CD8-positive, alpha-beta memory T cell (primary cell): ENCODE measurements around the gene C1orf198. TPM values are rescaled to one million over a fixed set of nuclear protein-coding genes. Genes with fewer than 3 reads are reported as not detected.

Experiments used
- CTCF ChIA-PET: fragments of 350-600 bp; sonication (Branson Sonifier 250); formaldehyde crosslinking; loops from one replicate; lab custom pipeline; 2021; ENCODE audit warnings: antibody characterized with exemption; lab: Charles Lee
- POLR2A ChIA-PET: fragments of 350-600 bp; sonication (Branson Sonifier 250); formaldehyde crosslinking; loops from one replicate; lab custom pipeline; 2021; ENCODE audit warnings: antibody characterized with exemption; lab: Charles Lee
- DNase-seq, 5 donors: peaks; one replicate each; pipeline versions ENCODE4 v3.0.0 to v3.0.0-alpha.2; 2020 to 2022; ENCODE audit warnings: mixed read lengths in 1 of 5
- H3K27ac ChIP-seq: one replicate; pipeline ENCODE4 v1.7.0; 2013; ENCODE audit warnings: low read depth, mild to moderate bottlenecking, low read length, moderate library complexity
- H3K27me3 ChIP-seq: 2 replicates; pipeline ENCODE4 v1.7.0; 2013; ENCODE audit warnings: low read length, mild to moderate bottlenecking; ENCODE audit not compliant: insufficient read depth, poor library complexity, severe bottlenecking
- H3K36me3 ChIP-seq: 2 replicates; pipeline ENCODE4 v1.7.0; 2013; ENCODE audit warnings: mild to moderate bottlenecking, low read length, moderate library complexity; ENCODE audit not compliant: insufficient read depth
- H3K4me1 ChIP-seq: 2 replicates; pipeline ENCODE4 v1.7.0; 2013; ENCODE audit warnings: mild to moderate bottlenecking, low read length, moderate library complexity; ENCODE audit not compliant: insufficient read depth
- H3K4me3 ChIP-seq: 2 replicates; pipeline ENCODE4 v1.7.0; 2013; ENCODE audit warnings: mild to moderate bottlenecking, low read length
- H3K9me3 ChIP-seq: 2 replicates; pipeline ENCODE4 v1.7.0; 2013; ENCODE audit warnings: mild to moderate bottlenecking, low read length
- H3K27ac Mint-ChIP-seq, 8 donors: one replicate each; pipeline ENCODE4 v1.8.0; 2020 to 2021; ENCODE audit warnings: mixed read lengths in 8 of 8, mild to moderate bottlenecking in 6 of 8, inconsistent platforms in 3 of 8, moderate library complexity in 3 of 8
- H3K27me3 Mint-ChIP-seq, 2 donors: one replicate each; pipeline ENCODE4 v1.8.0; 2020 to 2021; ENCODE audit warnings: mixed read lengths in 2 of 2, mild to moderate bottlenecking in 1 of 2, moderate library complexity in 1 of 2
- H3K36me3 Mint-ChIP-seq, 3 donors: one replicate each; pipeline ENCODE4 v1.8.0; 2020 to 2021; ENCODE audit warnings: mixed read lengths in 3 of 3, inconsistent platforms in 1 of 3, mild to moderate bottlenecking in 1 of 3
- H3K4me1 Mint-ChIP-seq, 3 donors: one replicate each; pipeline ENCODE4 v1.8.0; 2020 to 2021; ENCODE audit warnings: mixed read lengths in 3 of 3, inconsistent platforms in 1 of 3, mild to moderate bottlenecking in 1 of 3
- H3K4me3 Mint-ChIP-seq, 7 donors: one replicate each; pipeline ENCODE4 v1.8.0; 2020 to 2021; ENCODE audit warnings: mixed read lengths in 7 of 7, mild to moderate bottlenecking in 6 of 7, moderate library complexity in 4 of 7, inconsistent platforms in 2 of 7
- H3K9me3 Mint-ChIP-seq, 5 donors: one replicate each; pipeline ENCODE4 v1.8.0; 2020 to 2022; ENCODE audit warnings: mixed read lengths in 5 of 5, mild to moderate bottlenecking in 3 of 5, moderate library complexity in 2 of 5, inconsistent platforms in 1 of 5
- polyA plus RNA-seq: library from polyadenylated mRNA; unstranded; fragments of 300-500 nt; fragmentation: Illumina TruSeq; gene quantifications from one replicate; pipeline ENCODE4 v1.2.3, GENCODE V29; 2021
- total RNA-seq, 2 experiments: library from RNA; stranded (reverse); gene quantifications; one replicate each; pipeline ENCODE4 v1.2.3, GENCODE V29; 2021

C1orf198 gene
- total and polyA plus RNA-seq, 3 experiments from 2014 or later = 5.7 to 7.2 (median 5.9) TPM

- DNase-seq = no peak
- Mint-ChIP-seq H3K27ac (no peak overlapping the region), H3K27me3 (peaks cover 1 to 12% of the 10 kb centered on the region in 2 donors), H3K4me3 (no peak overlapping the region), H3K4me1 (no peaks in the 10 kb centered on the region), H3K36me3 (peaks cover 0 to 4% (median 0%) of the 10 kb centered on the region in 3 donors), H3K9me3 (peaks cover 14 to 19% (median 15%) of the 10 kb centered on the region in 5 donors)
- ChIA-PET POLR2A (no interaction called here), CTCF (no interaction called here)
- H3K4me1 ChIP-seq = no peaks in the 10 kb centered on the region
- no peaks in the 10 kb centered on the region for H3K27me3 ChIP-seq
- no peaks in the 10 kb centered on the region for H3K36me3 ChIP-seq
- H3K27ac ChIP-seq = no peak overlapping the region
- H3K9me3 ChIP-seq = peaks cover 9% of the 10 kb centered on the region
- no peak overlapping the region for H3K4me3 ChIP-seq
These were observed 59.9 kb downstream of the C1orf198 start for GRCh38 chr1:230808281-230808872.

DNA sequence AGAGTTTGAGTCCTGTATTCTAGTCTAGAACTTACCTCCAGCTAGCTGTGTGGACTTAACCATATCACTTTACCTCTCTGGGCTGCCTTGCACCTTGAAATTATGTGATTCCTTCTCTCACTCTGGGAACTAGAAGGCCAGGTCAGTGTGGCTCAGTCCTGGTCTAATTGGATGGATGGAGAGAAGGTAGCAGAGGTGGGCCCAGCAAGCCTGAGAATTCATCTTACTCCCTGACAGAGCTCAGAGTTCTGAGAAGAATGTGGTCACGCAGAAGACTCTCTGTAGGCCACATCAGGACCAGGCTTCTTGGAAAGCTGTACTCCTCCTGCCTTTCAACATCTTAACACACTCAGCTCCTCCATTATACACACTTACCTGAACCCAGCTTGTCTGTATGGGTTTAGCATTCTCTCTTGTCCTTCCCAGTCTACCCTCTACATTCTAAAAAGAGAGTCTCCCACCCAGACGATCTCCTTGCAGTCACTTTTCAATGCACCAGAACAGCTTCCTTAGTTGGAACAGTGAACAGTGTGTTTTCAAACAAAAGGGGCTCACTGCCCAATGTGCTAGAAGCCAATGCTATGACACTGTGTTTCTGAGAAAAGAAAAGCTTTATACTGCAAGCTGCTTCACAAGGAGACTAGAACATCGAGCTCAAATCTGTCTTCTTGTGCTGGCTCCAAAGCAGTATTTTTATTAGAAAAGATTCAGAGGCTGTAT, 60.6 kb downstream of the C1orf198 start:
- Mint-ChIP-seq H3K4me3 (no peak overlapping the region), H3K4me1 (no peaks in the 10 kb centered on the region), H3K36me3 (peaks cover 0 to 3% (median 0%) of the 10 kb centered on the region in 3 donors), H3K27me3 (peaks cover 0 to 15% of the 10 kb centered on the region in 2 donors), H3K9me3 (peaks cover 7 to 12% (median 9%) of the 10 kb centered on the region in 5 donors), H3K27ac (no peak overlapping the region)
- no peak overlapping the region for H3K4me3 ChIP-seq
- no peaks in the 10 kb centered on the region for H3K4me1 ChIP-seq
- no peak for DNase-seq
- ChIA-PET POLR2A (no interaction called here), CTCF (no interaction called here)
- H3K27ac ChIP-seq = no peak overlapping the region
- no peaks in the 10 kb centered on the region for H3K36me3 ChIP-seq
- H3K27me3 ChIP-seq = no peaks in the 10 kb centered on the region
- peaks cover 6% of the 10 kb centered on the region for H3K9me3 ChIP-seq

GRCh38 chr1:230807029-230807428, 61.3 kb downstream of the C1orf198 start:
- POLR2A ChIA-PET = no interaction called here
- no peaks in the 10 kb centered on the region for H3K4me1 ChIP-seq
- Mint-ChIP-seq H3K36me3 (no peaks in the 10 kb centered on the region), H3K9me3 (peaks cover under 1 to 7% (median 4%) of the 10 kb centered on the region in 5 donors), H3K27me3 (peaks cover 0 to 19% of the 10 kb centered on the region in 2 donors), H3K27ac (no peak overlapping the region), H3K4me1 (no peaks in the 10 kb centered on the region), H3K4me3 (no peak overlapping the region)
- H3K27ac ChIP-seq = no peak overlapping the region
- no peak for DNase-seq
- CTCF ChIA-PET = no interaction called here
- H3K4me3 ChIP-seq = no peak overlapping the region
- H3K27me3 ChIP-seq = no peaks in the 10 kb centered on the region
- H3K36me3 ChIP-seq = no peaks in the 10 kb centered on the region
- no peaks in the 10 kb centered on the region for H3K9me3 ChIP-seq

GRCh38 chr1:230806552-230806951, 61.8 kb downstream of the C1orf198 start:
- Histone ChIP-seq H3K27me3 (no peaks in the 10 kb centered on the region), H3K4me3 (no peak overlapping the region), H3K4me1 (no peaks in the 10 kb centered on the region), H3K27ac (no peak overlapping the region), H3K9me3 (no peaks in the 10 kb centered on the region), H3K36me3 (no peaks in the 10 kb centered on the region)
- H3K27ac Mint-ChIP-seq = no peak overlapping the region
- H3K4me3 Mint-ChIP-seq = no peak overlapping the region
- H3K9me3 Mint-ChIP-seq = peaks cover 0 to 5% (median 4%) of the 10 kb centered on the region in 5 donors
- no peak for DNase-seq
- H3K4me1 Mint-ChIP-seq = no peaks in the 10 kb centered on the region
- H3K36me3 Mint-ChIP-seq = no peaks in the 10 kb centered on the region
- H3K27me3 Mint-ChIP-seq = peaks cover 2 to 24% of the 10 kb centered on the region in 2 donors
- POLR2A ChIA-PET = no interaction called here
- CTCF ChIA-PET = no interaction called here

- H3K9me3 Mint-ChIP-seq = peaks cover 0 to 4% (median 3%) of the 10 kb centered on the region in 5 donors
- H3K27me3 Mint-ChIP-seq = peaks cover 2 to 39% of the 10 kb centered on the region in 2 donors
- H3K4me3 Mint-ChIP-seq = no peak overlapping the region
- Histone ChIP-seq H3K27me3 (no peaks in the 10 kb centered on the region), H3K27ac (no peak overlapping the region), H3K4me1 (no peaks in the 10 kb centered on the region), H3K9me3 (no peaks in the 10 kb centered on the region), H3K4me3 (no peak overlapping the region), H3K36me3 (no peaks in the 10 kb centered on the region)
- ChIA-PET CTCF (no interaction called here), POLR2A (no interaction called here)
- H3K27ac Mint-ChIP-seq = no peak overlapping the region
- H3K36me3 Mint-ChIP-seq = no peaks in the 10 kb centered on the region
- DNase-seq = no peak
- no peaks in the 10 kb centered on the region for H3K4me1 Mint-ChIP-seq
These were observed 63.9 kb downstream of the C1orf198 start for GRCh38 chr1:230804396-230804795.

- Histone ChIP-seq H3K36me3 (no peaks in the 10 kb centered on the region), H3K9me3 (no peaks in the 10 kb centered on the region), H3K27me3 (no peaks in the 10 kb centered on the region), H3K4me1 (no peaks in the 10 kb centered on the region), H3K4me3 (no peak overlapping the region), H3K27ac (no peak overlapping the region)
- Mint-ChIP-seq H3K27me3 (peaks cover 8 to 59% of the 10 kb centered on the region in 2 donors), H3K36me3 (peaks cover 0 to 2% (median 0%) of the 10 kb centered on the region in 3 donors), H3K27ac (no peak overlapping the region), H3K4me3 (no peak overlapping the region), H3K9me3 (peaks cover 0 to 3% (median 0%) of the 10 kb centered on the region in 5 donors), H3K4me1 (no peaks in the 10 kb centered on the region)
- ChIA-PET CTCF (no interaction called here), POLR2A (no interaction called here)
- no peak for DNase-seq
These were observed 67.2 kb downstream of the C1orf198 start for GRCh38 chr1:230800891-230801840.

- DNase-seq = no peak
- H3K27ac ChIP-seq = no peak overlapping the region
- POLR2A ChIA-PET = no interaction called here
- peaks cover 0 to 2% (median 0%) of the 10 kb centered on the region in 3 donors for H3K36me3 Mint-ChIP-seq
- H3K9me3 Mint-ChIP-seq = no peaks in the 10 kb centered on the region
- H3K27me3 ChIP-seq = no peaks in the 10 kb centered on the region
- no peaks in the 10 kb centered on the region for H3K4me1 ChIP-seq
- H3K9me3 ChIP-seq = no peaks in the 10 kb centered on the region
- no peaks in the 10 kb centered on the region for H3K4me1 Mint-ChIP-seq
- no peak overlapping the region for H3K4me3 ChIP-seq
- H3K27ac Mint-ChIP-seq = no peak overlapping the region
- H3K36me3 ChIP-seq = no peaks in the 10 kb centered on the region
- H3K27me3 Mint-ChIP-seq = peaks cover 11 to 61% of the 10 kb centered on the region in 2 donors
- H3K4me3 Mint-ChIP-seq = no peak overlapping the region
- CTCF ChIA-PET = interaction anchor here (1.0 kb wide), 1 partner anchor 413 kb away, joined by 3 read pairs; no protein-coding TSS in a partner anchor
These were observed 69.8 kb downstream of the C1orf198 start for GRCh38 chr1:230798491-230798890.
